Activated T-helper 17 cell treated with anti-CD3 and anti-CD28 coated beads, Interleukin-2, amount 50 U/mL, for 72 hours (primary cell): ENCODE measurements around the gene FBLN7. TPM values are rescaled to one million over a fixed set of nuclear protein-coding genes. Genes with fewer than 3 reads are reported as not detected.
A peak's percentile ranks its signal among the peaks of the same experiment; 100 is the strongest.
"Not testable (repeated sequence)": the region's sequence is repeated elsewhere in the genome, so short reads cannot be mapped to it uniquely, and the experiment has no call there.

Source experiments
- ATAC-seq: fragments of 150-1000 bp; cut with Tn5 transposase; replicated peaks from 2 replicates; pipeline ENCODE4 v1.10.0; 2021; ENCODE audit warnings: mild to moderate bottlenecking, moderate library complexity
- H3K27ac Mint-ChIP-seq: one replicate; pipeline ENCODE4 v1.8.0; 2022; ENCODE audit warnings: mixed read lengths
- H3K27me3 Mint-ChIP-seq: one replicate; pipeline ENCODE4 v1.8.0; 2022; ENCODE audit warnings: mixed read lengths
- H3K36me3 Mint-ChIP-seq: one replicate; pipeline ENCODE4 v1.8.0; 2022; ENCODE audit warnings: low read depth, mild to moderate bottlenecking, mixed read lengths
- H3K4me1 Mint-ChIP-seq: one replicate; pipeline ENCODE4 v1.8.0; 2022; ENCODE audit warnings: mixed read lengths
- H3K4me3 Mint-ChIP-seq: one replicate; pipeline ENCODE4 v1.8.0; 2022; ENCODE audit warnings: mild to moderate bottlenecking, mixed read lengths
- H3K9me3 Mint-ChIP-seq: one replicate; pipeline ENCODE4 v1.8.0; 2022; ENCODE audit warnings: mixed read lengths
- total RNA-seq, 2 donors: library from RNA; stranded (reverse); gene quantifications; one replicate each; pipeline ENCODE4 v1.2.3, GENCODE V29; 2022

Gene FBLN7
- total RNA-seq, 2 donors from 2014 or later, result 24.4 to 49.9 TPM

GRCh38 chr2:112197868-112198267 is 59.7 kb downstream of the FBLN7 start:
- Mint-ChIP-seq H3K27me3 (no peaks in the 10 kb centered on the region), H3K36me3 (peaks cover 40% of the 10 kb centered on the region), H3K27ac (no peak overlapping the region), H3K9me3 (no peaks in the 10 kb centered on the region), H3K4me1 (peaks cover 31% of the 10 kb centered on the region), H3K4me3 (no peak overlapping the region)
- ATAC-seq, result no peak

- Mint-ChIP-seq H3K4me3 (no peak overlapping the region), H3K36me3 (peaks cover 44% of the 10 kb centered on the region), H3K4me1 (peaks cover 27% of the 10 kb centered on the region), H3K27me3 (no peaks in the 10 kb centered on the region), H3K9me3 (no peaks in the 10 kb centered on the region), H3K27ac (peak overlapping the region; percentile 4)
- ATAC-seq, result no peak
These were observed 60.6 kb downstream of the FBLN7 start for GRCh38 chr2:112198780-112199179.

- H3K27ac Mint-ChIP-seq, result peak overlapping the region; percentile 4
- H3K27me3 Mint-ChIP-seq, result no peaks in the 10 kb centered on the region
- peak; percentile 73 for ATAC-seq
- no peak overlapping the region for H3K4me3 Mint-ChIP-seq
- H3K9me3 Mint-ChIP-seq, result peaks cover 2% of the 10 kb centered on the region
- peaks cover 22% of the 10 kb centered on the region for H3K4me1 Mint-ChIP-seq
- H3K36me3 Mint-ChIP-seq, result peaks cover 45% of the 10 kb centered on the region
These were observed 61.0 kb downstream of the FBLN7 start for GRCh38 chr2:112199188-112199587.

- Mint-ChIP-seq H3K27ac (no peak overlapping the region), H3K36me3 (peaks cover 32% of the 10 kb centered on the region)
- ATAC-seq, result no peak
These were observed 63.7 kb downstream of the FBLN7 start for GRCh38 chr2:112201696-112202430.

GRCh38 chr2:112204411-112204810 is 66.2 kb downstream of the FBLN7 start:
- no peak for ATAC-seq
- peaks cover 3% of the 10 kb centered on the region for H3K4me1 Mint-ChIP-seq
- H3K9me3 Mint-ChIP-seq, result peaks cover 5% of the 10 kb centered on the region
- no peak overlapping the region for H3K27ac Mint-ChIP-seq
- no peak overlapping the region for H3K4me3 Mint-ChIP-seq
- peaks cover 27% of the 10 kb centered on the region for H3K36me3 Mint-ChIP-seq
- H3K27me3 Mint-ChIP-seq, result no peaks in the 10 kb centered on the region

More at GRCh38 chr2:112201696-112202430, 63.7 kb downstream of the FBLN7 start:
- no peak overlapping the region for H3K4me3 Mint-ChIP-seq
- H3K27me3 Mint-ChIP-seq, result no peaks in the 10 kb centered on the region
- peaks cover 9% of the 10 kb centered on the region for H3K4me1 Mint-ChIP-seq
- H3K9me3 Mint-ChIP-seq, result peaks cover 5% of the 10 kb centered on the region

GRCh38 chr2:112207905-112208304 is 69.7 kb downstream of the FBLN7 start:
- H3K9me3 Mint-ChIP-seq, H3K27ac Mint-ChIP-seq, H3K27me3 Mint-ChIP-seq, H3K4me1 Mint-ChIP-seq, H3K4me3 Mint-ChIP-seq, ATAC-seq: not testable (repeated sequence)
- peaks cover 31% of the 10 kb centered on the region for H3K36me3 Mint-ChIP-seq

- Mint-ChIP-seq H3K27ac (no peak overlapping the region), H3K4me1 (no peaks in the 10 kb centered on the region), H3K9me3 (no peaks in the 10 kb centered on the region), H3K4me3 (no peak overlapping the region), H3K27me3 (no peaks in the 10 kb centered on the region), H3K36me3 (peaks cover 40% of the 10 kb centered on the region)
- no peak for ATAC-seq
These were observed 78.0 kb downstream of the FBLN7 start for GRCh38 chr2:112216167-112216566.

- Mint-ChIP-seq H3K36me3 (peaks cover 46% of the 10 kb centered on the region), H3K27ac (no peak overlapping the region), H3K27me3 (no peaks in the 10 kb centered on the region), H3K4me1 (peaks cover 5% of the 10 kb centered on the region), H3K4me3 (no peak overlapping the region), H3K9me3 (peaks cover 4% of the 10 kb centered on the region)
- no peak for ATAC-seq
These were observed 79.7 kb downstream of the FBLN7 start for GRCh38 chr2:112217854-112218253.

- no peak overlapping the region for H3K27ac Mint-ChIP-seq
These were observed 82.0 kb downstream of the FBLN7 start for GRCh38 chr2:112220186-112220585.

GRCh38 chr2:112220831-112221230 is 82.6 kb downstream of the FBLN7 start:
- Mint-ChIP-seq H3K4me3 (no peak overlapping the region), H3K4me1 (peaks cover 5% of the 10 kb centered on the region), H3K27ac (no peak overlapping the region), H3K36me3 (peaks cover 45% of the 10 kb centered on the region), H3K27me3 (no peaks in the 10 kb centered on the region), H3K9me3 (peaks cover 4% of the 10 kb centered on the region)
- no peak for ATAC-seq

More at GRCh38 chr2:112220186-112220585, 82.0 kb downstream of the FBLN7 start:
- H3K27me3 Mint-ChIP-seq, result no peaks in the 10 kb centered on the region
- H3K9me3 Mint-ChIP-seq, result peaks cover 4% of the 10 kb centered on the region
- peaks cover 42% of the 10 kb centered on the region for H3K36me3 Mint-ChIP-seq
- H3K4me1 Mint-ChIP-seq, result peaks cover 5% of the 10 kb centered on the region
- ATAC-seq, result no peak
- no peak overlapping the region for H3K4me3 Mint-ChIP-seq

- ATAC-seq, result no peak
- Mint-ChIP-seq H3K36me3 (peaks cover 96% of the 10 kb centered on the region), H3K4me3 (no peak overlapping the region), H3K4me1 (peaks cover 3% of the 10 kb centered on the region), H3K9me3 (no peaks in the 10 kb centered on the region), H3K27ac (peak overlapping the region; percentile 28), H3K27me3 (no peaks in the 10 kb centered on the region)
These were observed 91.2 kb downstream of the FBLN7 start for GRCh38 chr2:112229348-112229747.

- Mint-ChIP-seq H3K27me3 (no peaks in the 10 kb centered on the region), H3K4me3 (no peak overlapping the region), H3K4me1 (peaks cover 3% of the 10 kb centered on the region), H3K27ac (no peak overlapping the region), H3K36me3 (peaks cover 95% of the 10 kb centered on the region), H3K9me3 (no peaks in the 10 kb centered on the region)
- ATAC-seq, result no peak
These were observed 92.2 kb downstream of the FBLN7 start for GRCh38 chr2:112230371-112230770.

Other genes starting within 250 kb of the FBLN7 start
- gene MERTK, start 239.8 kb upstream of the FBLN7 start, total RNA-seq, result under 1 TPM; 0.43 to 0.87 TPM
- 10 to 100 TPM; 19.9 to 27.7 TPM for gene TMEM87B, start 83.1 kb upstream of the FBLN7 start, total RNA-seq
- gene ZC3H8, start 116.7 kb downstream of the FBLN7 start, total RNA-seq, result 10 to 100 TPM; 21.2 to 29.5 TPM
- gene ZC3H6, start 137.2 kb downstream of the FBLN7 start, total RNA-seq, result 10 to 100 TPM in 1 of 2 donors, 1 to 10 TPM in 1; 2.1 to 11.8 TPM